Mucosa of stomach (tissue), 1 donor: ENCODE results near the gene WASF1.
A peak's percentile ranks its signal among the peaks of the same experiment; 100 is the strongest.

Experiments
- H3K27me3 ChIP-seq: one replicate; pipeline ENCODE4 v1.7.0; 2013; ENCODE audit warnings: mild to moderate bottlenecking, low read length; ENCODE audit not compliant: control insufficient read depth, insufficient read depth
- H3K36me3 ChIP-seq: one replicate; pipeline ENCODE4 v1.7.0; 2013; ENCODE audit warnings: low read length; ENCODE audit not compliant: control insufficient read depth, insufficient read depth
- H3K4me1 ChIP-seq: one replicate; pipeline ENCODE4 v1.7.0; 2013; ENCODE audit warnings: mild to moderate bottlenecking, low read length; ENCODE audit not compliant: control insufficient read depth, insufficient read depth
- H3K4me3 ChIP-seq: one replicate; pipeline ENCODE4 v1.7.0; 2013; ENCODE audit warnings: low read length
- H3K9ac ChIP-seq: one replicate; pipeline ENCODE4 v1.7.0; 2013; ENCODE audit warnings: mild to moderate bottlenecking, low read length, moderate library complexity
- H3K9me3 ChIP-seq: one replicate; pipeline ENCODE4 v1.7.0; 2013; ENCODE audit warnings: mild to moderate bottlenecking, low read length, moderate library complexity; ENCODE audit not compliant: control insufficient read depth
- donor health status: Pancreatic carcinoma.

WASF1 gene

DNA sequence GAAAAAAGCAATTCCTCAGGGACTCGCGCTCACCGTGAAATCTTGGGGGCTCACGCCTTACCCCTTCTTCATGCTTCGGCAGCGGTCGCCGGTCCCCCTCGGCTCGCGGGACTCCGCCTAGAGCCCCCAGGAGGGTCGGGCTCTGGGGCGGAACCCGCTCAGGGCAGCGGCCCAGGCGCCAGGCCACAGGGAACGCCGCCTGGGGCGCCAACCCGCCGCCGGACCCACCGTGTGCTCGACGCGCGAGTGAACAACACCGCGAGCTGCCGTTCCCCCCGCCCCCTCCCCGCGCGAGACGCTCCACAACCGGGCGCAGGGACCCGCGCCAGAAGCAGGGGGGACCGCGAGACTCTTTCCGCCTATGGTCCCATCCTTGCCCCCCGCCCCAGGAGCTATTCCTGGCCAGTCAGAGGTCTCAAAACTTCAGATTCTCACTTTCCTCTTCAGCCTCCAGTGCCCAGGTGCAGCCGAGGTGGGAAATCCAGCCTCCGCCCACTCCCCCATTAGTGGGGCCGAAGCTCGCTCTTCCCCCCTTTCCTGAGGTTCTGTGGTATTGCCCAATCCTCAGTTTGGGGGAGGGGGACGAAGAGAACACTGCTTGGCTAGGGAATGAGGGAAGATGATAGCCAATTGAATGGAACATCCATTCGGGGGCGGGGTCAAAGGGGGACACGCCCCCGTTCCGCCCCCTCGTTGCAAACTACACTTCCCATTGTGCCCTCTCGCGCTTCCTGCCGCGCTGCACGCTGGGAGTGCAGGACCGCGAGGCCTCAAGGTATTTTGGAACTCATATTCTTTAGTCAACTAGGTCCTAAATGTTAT, at the start of gene WASF1:
TSS of gene WASF1 (minus strand) at position 265 of the 822 bp plus-strand sequence. CDS start 52,069 bp downstream, outside the sequence.
- Histone ChIP-seq H3K9ac (peak within 1 kb of the TSS; percentile 70), H3K9me3 (no peaks in the 10 kb centered on the region), H3K27me3 (no peaks in the 10 kb centered on the region), H3K36me3 (no peaks in the 10 kb centered on the region), H3K4me3 (peak within 1 kb of the TSS; percentile 89), H3K4me1 (peaks cover 15% of the 10 kb centered on the region)

DNA sequence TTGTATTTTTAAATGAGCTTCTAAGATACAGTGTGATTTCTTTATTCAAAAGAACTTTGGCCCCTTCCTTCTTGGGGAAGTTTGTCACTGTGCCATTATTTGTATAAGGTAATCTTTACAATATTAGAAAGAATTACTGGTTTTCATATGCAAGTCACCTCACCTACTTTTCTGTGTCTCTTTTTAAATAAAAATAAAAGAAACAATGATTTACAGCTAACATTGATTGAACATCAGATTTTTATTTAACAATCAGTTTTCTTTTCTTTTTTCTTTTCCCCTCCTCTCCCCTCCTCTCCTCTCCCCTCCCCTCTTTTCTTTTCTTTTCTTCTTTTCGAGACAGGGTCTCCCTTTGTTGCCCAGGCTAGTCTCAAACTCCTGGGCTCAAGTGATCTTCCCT, 46.8 kb upstream of the WASF1 start:
- Histone ChIP-seq H3K27me3 (no peaks in the 10 kb centered on the region), H3K4me3 (no peak overlapping the region), H3K36me3 (no peaks in the 10 kb centered on the region), H3K4me1 (no peaks in the 10 kb centered on the region), H3K9me3 (no peaks in the 10 kb centered on the region), H3K9ac (no peak overlapping the region)

DNA sequence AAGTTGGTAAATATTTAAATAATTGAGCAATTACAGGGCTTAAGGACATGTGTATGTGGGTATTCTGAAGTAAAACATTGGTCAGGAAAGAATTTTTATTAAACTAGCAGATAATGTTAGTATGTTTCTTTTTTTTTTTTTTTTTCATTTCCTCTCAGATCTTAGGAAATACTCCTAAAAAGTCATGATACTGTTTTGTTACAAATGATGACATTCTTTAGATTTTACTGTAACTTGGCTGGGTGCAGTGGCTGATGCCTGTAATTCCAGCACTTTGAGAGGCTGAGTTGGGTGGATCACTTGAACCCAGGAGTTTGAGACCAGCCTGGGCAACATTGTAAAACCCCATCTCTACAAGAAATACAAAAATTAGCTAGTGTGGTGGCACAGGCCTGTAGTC, 42.3 kb upstream of the WASF1 start:
- H3K27me3 ChIP-seq, result no peaks in the 10 kb centered on the region
- no peak overlapping the region for H3K4me3 ChIP-seq
- H3K9me3 ChIP-seq, result no peaks in the 10 kb centered on the region
- H3K36me3 ChIP-seq, result peaks cover 6% of the 10 kb centered on the region
- H3K4me1 ChIP-seq, result no peaks in the 10 kb centered on the region
- no peak overlapping the region for H3K9ac ChIP-seq

DNA sequence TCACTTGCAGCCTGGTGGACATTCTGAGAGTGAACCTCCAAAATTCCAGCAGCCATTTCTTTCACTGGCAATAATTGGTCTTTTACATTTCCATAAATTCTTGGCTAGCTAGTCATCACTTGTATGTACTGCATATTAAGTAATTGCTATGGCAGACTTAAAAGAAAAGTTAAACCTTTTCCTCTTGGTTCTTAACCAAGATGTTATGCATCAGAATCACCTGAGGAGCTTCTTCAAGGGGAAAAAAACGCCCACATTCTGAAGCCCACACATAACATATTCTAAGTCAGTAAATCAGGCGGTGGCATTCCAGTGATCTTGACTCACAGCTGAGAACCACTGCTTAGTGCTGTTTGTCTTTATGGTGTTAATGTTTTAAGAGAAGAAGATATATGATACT, 37.8 kb upstream of the WASF1 start:
- no peaks in the 10 kb centered on the region for H3K4me1 ChIP-seq
- H3K27me3 ChIP-seq, result no peaks in the 10 kb centered on the region
- H3K4me3 ChIP-seq, result no peak overlapping the region
- peaks cover 8% of the 10 kb centered on the region for H3K36me3 ChIP-seq
- H3K9me3 ChIP-seq, result no peaks in the 10 kb centered on the region
- H3K9ac ChIP-seq, result no peak overlapping the region

DNA sequence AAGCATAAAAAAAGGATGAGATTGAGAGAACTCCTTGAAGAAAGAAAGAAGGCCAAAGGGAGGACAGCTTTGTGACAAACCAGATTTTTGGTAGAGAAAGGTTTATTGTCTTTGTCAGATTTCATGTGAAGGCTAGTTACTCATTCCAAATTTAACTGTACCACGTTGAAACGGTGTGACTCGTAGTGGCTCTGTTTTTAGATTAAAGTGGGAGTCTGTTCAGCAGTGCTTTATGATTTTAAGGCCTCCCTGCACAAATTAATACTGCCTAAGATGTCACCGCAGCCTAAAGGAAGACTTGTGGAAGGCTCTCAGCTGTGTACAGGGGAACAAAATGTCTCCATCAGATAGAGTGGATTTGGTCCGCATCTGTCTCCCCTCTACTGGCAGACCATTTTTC, 36.7 kb upstream of the WASF1 start:
- Histone ChIP-seq H3K36me3 (peaks cover 10% of the 10 kb centered on the region), H3K9me3 (no peaks in the 10 kb centered on the region), H3K27me3 (no peaks in the 10 kb centered on the region), H3K9ac (no peak overlapping the region), H3K4me3 (no peak overlapping the region), H3K4me1 (no peaks in the 10 kb centered on the region)

DNA sequence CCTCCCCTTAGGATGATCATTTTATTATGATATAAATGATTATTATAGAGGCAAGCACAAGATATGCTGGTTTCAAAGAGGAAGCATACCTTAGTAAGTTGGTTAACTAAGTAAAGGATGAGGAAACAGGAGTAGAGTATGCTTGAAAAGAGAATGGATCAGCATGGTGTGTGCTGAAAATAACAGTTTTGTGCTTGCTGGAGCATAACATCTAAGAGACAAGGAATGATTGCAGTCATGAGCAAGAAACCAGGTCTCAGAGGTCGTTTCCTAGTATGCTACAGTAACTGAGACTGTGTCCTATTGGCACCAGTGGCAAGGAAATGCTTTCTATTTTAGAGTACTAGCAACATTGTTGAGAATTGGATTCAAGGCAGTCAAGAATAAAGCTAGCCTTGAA, 34.9 kb upstream of the WASF1 start:
- Histone ChIP-seq H3K27me3 (no peaks in the 10 kb centered on the region), H3K9ac (no peak overlapping the region), H3K9me3 (no peaks in the 10 kb centered on the region), H3K4me3 (no peak overlapping the region), H3K4me1 (no peaks in the 10 kb centered on the region), H3K36me3 (peaks cover 7% of the 10 kb centered on the region)

DNA sequence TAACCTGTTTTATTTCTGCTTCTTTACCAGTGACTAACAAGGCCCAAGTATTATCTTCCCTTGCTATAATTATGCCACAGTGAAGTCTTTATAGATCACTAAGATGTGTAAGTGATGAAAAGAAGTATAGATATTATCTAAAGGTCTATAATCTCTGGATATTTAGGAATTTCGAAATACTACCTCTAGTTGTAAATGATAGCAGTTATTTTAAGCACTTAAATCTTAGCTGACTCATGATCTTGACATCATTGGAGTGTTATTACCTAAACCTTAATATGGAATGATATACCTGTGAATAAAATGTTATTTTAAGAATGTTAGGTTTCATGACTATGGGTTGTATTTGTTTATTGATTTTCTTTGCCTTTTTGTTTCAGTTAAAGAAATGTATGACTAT, 32.3 kb upstream of the WASF1 start:
- Histone ChIP-seq H3K9me3 (no peaks in the 10 kb centered on the region), H3K36me3 (peaks cover 4% of the 10 kb centered on the region), H3K9ac (no peak overlapping the region)

DNA sequence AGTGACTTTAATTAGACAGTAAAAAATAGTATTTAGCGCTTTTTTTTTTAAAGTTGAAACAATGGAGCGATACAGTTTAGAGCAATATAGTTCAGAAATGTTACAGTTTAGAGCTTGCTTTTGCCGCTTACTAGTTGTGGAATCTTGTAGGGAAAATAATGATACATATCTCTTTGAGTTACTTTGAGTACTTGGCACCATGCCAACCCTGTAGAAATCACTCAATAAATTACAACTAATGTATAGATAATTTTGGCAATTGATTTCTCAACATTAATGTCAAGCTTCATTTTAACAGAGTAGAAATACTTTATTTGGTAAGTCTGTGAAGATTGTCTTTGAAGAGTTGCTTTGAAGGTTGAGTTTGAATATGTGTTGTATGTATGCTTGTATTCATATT, 28.2 kb upstream of the WASF1 start:
- no peaks in the 10 kb centered on the region for H3K27me3 ChIP-seq
- no peak overlapping the region for H3K4me3 ChIP-seq
- H3K9ac ChIP-seq, result no peak overlapping the region
- peaks cover 4% of the 10 kb centered on the region for H3K36me3 ChIP-seq
- H3K9me3 ChIP-seq, result no peaks in the 10 kb centered on the region
- no peaks in the 10 kb centered on the region for H3K4me1 ChIP-seq

More for the DNA sequence above, 32.3 kb upstream of the WASF1 start:
- Histone ChIP-seq H3K4me1 (no peaks in the 10 kb centered on the region), H3K4me3 (no peak overlapping the region), H3K27me3 (no peaks in the 10 kb centered on the region)

DNA sequence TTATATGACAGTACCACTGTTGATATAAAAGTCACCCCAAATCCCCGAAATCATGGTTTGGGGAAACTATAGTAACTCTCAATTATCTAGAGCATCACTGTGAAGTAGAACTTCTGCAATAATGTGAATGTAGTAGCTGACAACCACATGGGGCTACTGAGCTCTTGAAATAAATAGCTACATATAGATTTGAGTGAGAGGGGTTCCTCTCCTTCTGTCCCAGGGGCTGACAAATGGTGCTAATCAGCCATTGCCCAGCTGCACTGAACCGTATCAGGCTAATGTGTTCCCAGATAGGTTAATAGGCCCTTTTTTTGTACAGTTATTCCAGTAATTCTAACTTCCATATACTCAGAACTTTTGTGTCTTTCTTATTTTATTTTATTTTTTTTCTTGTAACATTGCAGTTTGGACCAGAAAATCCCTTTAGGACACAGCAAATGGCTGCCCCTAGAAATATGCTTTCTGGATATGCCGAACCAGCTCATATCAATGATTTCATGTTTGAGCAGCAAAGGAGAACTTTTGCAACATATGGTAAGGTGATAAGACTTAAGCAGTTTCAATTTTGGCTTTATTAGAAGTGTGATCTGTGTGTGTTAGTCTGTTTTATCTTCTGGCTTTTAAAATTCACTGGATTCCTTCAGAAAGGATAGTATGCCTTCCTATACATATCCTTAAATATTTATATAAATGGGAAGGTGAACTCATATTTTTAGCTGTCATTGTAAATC, 21.8 kb upstream of the WASF1 start:
- H3K4me3 ChIP-seq, result no peak overlapping the region
- no peaks in the 10 kb centered on the region for H3K27me3 ChIP-seq
- no peaks in the 10 kb centered on the region for H3K4me1 ChIP-seq
- no peak overlapping the region for H3K9ac ChIP-seq
- no peaks in the 10 kb centered on the region for H3K36me3 ChIP-seq
- no peaks in the 10 kb centered on the region for H3K9me3 ChIP-seq

DNA sequence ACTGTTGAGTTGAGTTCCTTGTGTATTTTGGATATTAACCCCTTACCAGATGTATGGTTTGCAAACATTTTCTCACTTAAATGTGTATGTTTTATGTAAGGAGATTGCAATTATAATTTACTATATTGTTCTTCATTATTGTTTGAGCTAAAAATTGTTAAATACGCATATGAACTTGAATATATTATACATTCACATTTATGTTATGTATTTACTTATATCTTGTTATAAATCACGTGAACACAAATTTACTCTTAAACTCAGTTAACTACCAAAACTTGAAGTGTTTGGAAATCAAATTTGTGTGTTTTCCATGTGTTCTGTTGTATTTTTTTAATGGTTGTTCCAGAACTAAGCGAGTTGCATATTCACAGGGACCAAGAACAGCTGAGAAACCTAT, 19.1 kb upstream of the WASF1 start:
- no peak overlapping the region for H3K9ac ChIP-seq
- no peaks in the 10 kb centered on the region for H3K9me3 ChIP-seq
- no peak overlapping the region for H3K4me3 ChIP-seq
- H3K36me3 ChIP-seq, result no peaks in the 10 kb centered on the region
- no peaks in the 10 kb centered on the region for H3K27me3 ChIP-seq
- no peaks in the 10 kb centered on the region for H3K4me1 ChIP-seq

DNA sequence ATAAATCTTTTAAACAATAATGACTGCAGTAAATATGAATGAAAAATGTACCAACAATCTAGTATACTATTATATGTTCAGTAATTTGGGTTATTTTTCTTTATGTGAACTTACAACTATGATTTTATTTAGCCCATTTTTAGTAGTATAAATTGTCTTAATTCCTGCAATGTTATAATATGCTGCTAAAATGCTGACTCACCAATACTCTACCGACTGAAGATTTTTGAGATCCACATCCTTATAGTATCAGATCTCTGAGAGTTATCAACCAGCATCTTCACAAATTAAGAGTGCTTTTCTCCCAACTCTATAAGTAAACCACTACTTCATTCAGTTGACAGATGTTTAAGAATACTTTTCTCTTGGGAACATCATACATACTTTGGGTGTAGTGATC, 17.4 kb upstream of the WASF1 start:
- H3K4me3 ChIP-seq, result no peak overlapping the region
- no peaks in the 10 kb centered on the region for H3K36me3 ChIP-seq
- no peaks in the 10 kb centered on the region for H3K27me3 ChIP-seq
- H3K4me1 ChIP-seq, result no peaks in the 10 kb centered on the region
- no peak overlapping the region for H3K9ac ChIP-seq
- H3K9me3 ChIP-seq, result no peaks in the 10 kb centered on the region

DNA sequence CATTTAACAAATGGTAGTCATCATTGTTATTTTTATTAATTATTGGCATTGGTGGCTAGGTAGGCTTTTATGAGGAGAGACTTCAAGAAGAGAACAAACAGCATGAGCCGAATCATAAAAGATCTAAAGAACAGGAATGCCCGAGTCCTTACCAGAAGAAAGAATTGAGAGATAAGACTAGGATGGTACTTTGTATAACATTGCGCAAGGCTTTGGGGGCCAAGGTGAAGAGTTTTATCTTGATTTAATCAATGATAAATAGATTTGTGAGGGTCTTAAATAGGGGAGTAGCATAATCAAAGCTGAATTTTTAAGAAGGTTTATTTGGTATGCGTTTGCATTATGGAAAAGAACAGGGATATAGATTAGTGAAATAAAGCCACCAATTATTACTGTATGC, 16.2 kb upstream of the WASF1 start:
- no peak overlapping the region for H3K4me3 ChIP-seq
- no peaks in the 10 kb centered on the region for H3K36me3 ChIP-seq
- H3K9me3 ChIP-seq, result no peaks in the 10 kb centered on the region
- H3K27me3 ChIP-seq, result no peaks in the 10 kb centered on the region
- H3K9ac ChIP-seq, result no peak overlapping the region
- no peaks in the 10 kb centered on the region for H3K4me1 ChIP-seq
